H1 (cell line): ENCODE results near the gene CUX1. TPM values are rescaled to one million over a fixed set of nuclear protein-coding genes. Genes with fewer than 3 reads are reported as not detected.

Experiments
- CTCF ChIA-PET: fragments of 300-600 bp; sonication (Branson Sonifier 250); formaldehyde crosslinking; loops from one replicate; lab custom pipeline; 2021; ENCODE audit not compliant: partially characterized antibody; lab: Charles Lee
- POLR2A ChIA-PET: fragments of 300-600 bp; sonication (Branson Sonifier 250); formaldehyde crosslinking; loops from one replicate; lab custom pipeline; 2021; ENCODE audit warnings: inconsistent platforms; ENCODE audit not compliant: partially characterized antibody; lab: Charles Lee
- DNase-seq, 2 experiments: peaks; one replicate each; pipeline versions ENCODE4 v3.0.0 to v3.0.0-alpha.2; 2010 to 2022; ENCODE audit warnings: low spot score in 2 of 2, low read depth in 1 of 2, mixed read lengths in 1 of 2
- FAIRE-seq: peaks from 2 replicates; lab custom pipeline; 2011; peaks lifted over from hg19 to GRCh38; lab: Jason Lieb, UNC
- H2AFZ ChIP-seq: 2 replicates; pipeline ENCODE4 v1.8.1; 2012; ENCODE audit warnings: low read length, inconsistent platforms
- H2AK5ac ChIP-seq: 2 replicates; pipeline ENCODE4 v1.6.1; 2013; ENCODE audit warnings: low read depth, low read length
- H2BK120ac ChIP-seq: replicated peaks from 2 replicates; pipeline ENCODE3; 2013; ENCODE audit warnings: low read depth, low read length, inconsistent platforms
- H2BK12ac ChIP-seq: 2 replicates; pipeline ENCODE4 v1.6.1; 2013; ENCODE audit warnings: low read depth, low read length
- H2BK15ac ChIP-seq: 2 replicates; pipeline ENCODE4 v1.6.1; 2013; ENCODE audit warnings: low read length
- H2BK20ac ChIP-seq: 2 replicates; pipeline ENCODE4 v1.6.1; 2013; ENCODE audit warnings: low read length
- H2BK5ac ChIP-seq: 2 replicates; pipeline ENCODE4 v1.6.1; 2013; ENCODE audit warnings: low read depth, low read length
- H3K14ac ChIP-seq: 2 replicates; pipeline ENCODE4 v1.6.1; 2013; ENCODE audit warnings: inconsistent platforms; ENCODE audit not compliant: insufficient read length
- H3K18ac ChIP-seq: 2 replicates; pipeline ENCODE4 v1.6.1; 2013; ENCODE audit warnings: low read length; ENCODE audit errors: extremely low read depth
- H3K23ac ChIP-seq: 2 replicates; pipeline ENCODE4 v1.6.1; 2013; ENCODE audit warnings: inconsistent platforms; ENCODE audit not compliant: insufficient read length
- H3K23me2 ChIP-seq: 2 replicates; pipeline ENCODE4 v1.6.1; 2013; ENCODE audit warnings: low read depth, low read length
- H3K27ac ChIP-seq: 2 replicates; pipeline ENCODE4 v1.6.1; 2011; ENCODE audit warnings: low read depth, low read length, inconsistent platforms
- H3K27me3 ChIP-seq, 4 experiments: replicated peaks in 1 of 4; 1 replicate in 1 of 4; 2 replicates in 3 of 4; pipeline versions ENCODE4 v1.6.1 to v1.8.1; 2011 to 2013; ENCODE audit warnings: low read length in 3 of 4, mild to moderate bottlenecking in 3 of 4, inconsistent platforms in 2 of 4, mixed read lengths in 2 of 4, moderate library complexity in 1 of 4; ENCODE audit not compliant: control insufficient read depth in 3 of 4, insufficient read depth in 3 of 4; ENCODE audit errors: extremely low read depth in 1 of 4
- H3K36me3 ChIP-seq, 4 experiments: 2 replicates each; pipeline versions ENCODE4 v1.6.1 to v1.8.1; 2011 to 2013; ENCODE audit warnings: mild to moderate bottlenecking in 4 of 4, low read length in 3 of 4, moderate library complexity in 2 of 4, control low read depth in 1 of 4, inconsistent platforms in 1 of 4; ENCODE audit not compliant: insufficient read depth in 4 of 4, control insufficient read depth in 2 of 4
- H3K4ac ChIP-seq: replicated peaks from 2 replicates; pipeline ENCODE3; 2013; ENCODE audit warnings: low read length, low read depth, mixed read lengths, inconsistent platforms; ENCODE audit not compliant: insufficient read length
- H3K4me1 ChIP-seq, 4 experiments: replicated peaks in 1 of 4; 1 replicate in 1 of 4; 2 replicates in 3 of 4; pipeline versions ENCODE4 v1.6.1 to v1.8.1; 2011 to 2013; ENCODE audit warnings: low read length in 3 of 4, inconsistent platforms in 2 of 4, mixed read lengths in 1 of 4; ENCODE audit not compliant: insufficient read depth in 4 of 4, control insufficient read depth in 3 of 4
- H3K4me2 ChIP-seq, 2 experiments: 2 replicates each; pipeline versions ENCODE4 v1.6.1 to v1.8.1; 2011 to 2013; ENCODE audit warnings: low read depth in 2 of 2, low read length in 2 of 2, control low read depth in 1 of 2, inconsistent platforms in 1 of 2, mild to moderate bottlenecking in 1 of 2; ENCODE audit not compliant: insufficient read depth in 1 of 2
- H3K4me3 ChIP-seq, 4 experiments: fragments of 200-600, 300-600 bp in 1 of 4; sonication (generic), shearing (Covaris generic), sonication (Bioruptor Twin) in 1 of 4; 2 replicates each; pipeline versions ENCODE4 v1.5.1 to v1.8.1; 2011 to 2016; ENCODE audit warnings: low read length in 4 of 4, low read depth in 3 of 4, control low read depth in 2 of 4, inconsistent platforms in 2 of 4, mild to moderate bottlenecking in 2 of 4, mixed read lengths in 1 of 4, moderate library complexity in 1 of 4; ENCODE audit not compliant: insufficient read depth in 2 of 4; ENCODE audit errors: extremely low read depth in 1 of 4
- H3K56ac ChIP-seq: replicated peaks from 2 replicates; pipeline ENCODE3; 2013; ENCODE audit warnings: low read depth, mild to moderate bottlenecking, mixed read lengths, low read length, inconsistent platforms; ENCODE audit not compliant: insufficient read length
- H3K79me1 ChIP-seq: 2 replicates; pipeline ENCODE4 v1.6.1; 2013; ENCODE audit warnings: low read depth, low read length, control low read depth
- H3K79me2 ChIP-seq, 2 experiments: 2 replicates each; pipeline versions ENCODE4 v1.6.1 to v1.8.1; 2012 to 2013; ENCODE audit warnings: low read length in 2 of 2, mild to moderate bottlenecking in 2 of 2, inconsistent platforms in 1 of 2; ENCODE audit not compliant: insufficient read depth in 2 of 2, control insufficient read depth in 1 of 2
- H3K9ac ChIP-seq, 4 experiments: replicated peaks in 1 of 4; 1 replicate in 1 of 4; 2 replicates in 3 of 4; pipeline versions ENCODE4 v1.6.1 to v1.8.1; 2011 to 2013; ENCODE audit warnings: low read depth in 3 of 4, low read length in 3 of 4, control low read depth in 2 of 4, mild to moderate bottlenecking in 2 of 4, moderate library complexity in 2 of 4, inconsistent platforms in 1 of 4; ENCODE audit errors: extremely low read depth in 1 of 4
- H3K9me3 ChIP-seq, 2 experiments: 2 replicates each; pipeline versions ENCODE4 v1.6.1 to v1.8.1; 2012 to 2013; ENCODE audit warnings: mild to moderate bottlenecking in 2 of 2, moderate library complexity in 2 of 2, control low read depth in 1 of 2, inconsistent platforms in 1 of 2, low read depth in 1 of 2, low read length in 1 of 2, mixed read lengths in 1 of 2; ENCODE audit not compliant: insufficient read depth in 2 of 2
- H4K20me1 ChIP-seq, 2 experiments: replicated peaks in 1 of 2; 2 replicates each; pipeline versions ENCODE3 to v1.8.1; 2011 to 2013; ENCODE audit warnings: inconsistent platforms in 2 of 2, low read length in 2 of 2, mild to moderate bottlenecking in 1 of 2; ENCODE audit not compliant: insufficient read depth in 2 of 2, control insufficient read depth in 1 of 2
- H4K5ac ChIP-seq: 2 replicates; pipeline ENCODE4 v1.6.1; 2013; ENCODE audit warnings: low read length, low read depth, mixed read lengths, inconsistent platforms; ENCODE audit not compliant: insufficient read length
- H4K8ac ChIP-seq: 2 replicates; pipeline ENCODE4 v1.8.0; 2013; ENCODE audit warnings: mild to moderate bottlenecking, moderate library complexity, low read length, inconsistent platforms; ENCODE audit not compliant: insufficient read depth; ENCODE audit errors: extremely low read depth
- H4K91ac ChIP-seq: replicated peaks from 2 replicates; pipeline ENCODE3; 2013; ENCODE audit warnings: low read length, mixed read lengths, inconsistent platforms; ENCODE audit not compliant: insufficient read length
- CBX8 ChIP-seq: fragments of 300-800, 300-1000 bp; sonication (generic); IDR thresholded peaks from 2 replicates; pipeline ENCODE4 v1.7.1; 2016; ENCODE audit warnings: low read depth, low read length, borderline replicate concordance
- E2F6 ChIP-seq: IDR thresholded peaks from 2 replicates; pipeline ENCODE4 v1.6.1; 2012; ENCODE audit warnings: inconsistent platforms
- EGR1 ChIP-seq: IDR thresholded peaks from 2 replicates; pipeline ENCODE4 v1.6.1; 2011; ENCODE audit warnings: low read depth, low read length, borderline replicate concordance
- KDM1A ChIP-seq: fragments of 200-600, 300-600 bp; sonication (generic); IDR thresholded peaks from 2 replicates; pipeline ENCODE4 v1.7.1; 2016; ENCODE audit warnings: mild to moderate bottlenecking, low read length, borderline replicate concordance
- KDM5A ChIP-seq: fragments of 200-600 bp; IDR thresholded peaks from 2 replicates; pipeline ENCODE4 v1.7.1; 2012; ENCODE audit warnings: mild to moderate bottlenecking, low read length, inconsistent platforms, mixed read lengths
- POLR2AphosphoS5 ChIP-seq: IDR thresholded peaks from 2 replicates; pipeline ENCODE4 v1.6.1; 2011; ENCODE audit warnings: low read depth, low read length
- POU5F1 ChIP-seq: IDR thresholded peaks from 2 replicates; pipeline ENCODE4 v1.6.1; 2011; ENCODE audit warnings: low read depth, mild to moderate bottlenecking, low read length, moderate library complexity
- RNF2 ChIP-seq: fragments of 200-900, 300-1000 bp; sonication (generic); IDR thresholded peaks from 2 replicates; pipeline ENCODE4 v1.7.1; 2016; ENCODE audit warnings: borderline replicate concordance, low read depth, mild to moderate bottlenecking, antibody characterized with exemption, low read length; ENCODE audit not compliant: poor library complexity, severe bottlenecking; ENCODE audit errors: missing control alignments
- SIN3A ChIP-seq, 2 experiments: IDR thresholded peaks in 1 of 2; conservative IDR thresholded peaks in 1 of 2; 2 replicates each; pipeline ENCODE4 v1.6.1; 2011 to 2012; ENCODE audit warnings: low read length in 2 of 2, improper control_type of control experiment in 1 of 2, low read depth in 1 of 2, mild to moderate bottlenecking in 1 of 2
- SIRT6 ChIP-seq: IDR thresholded peaks from one replicate; pipeline ENCODE4 v1.7.1; 2012; ENCODE audit warnings: low read length, inconsistent platforms
- SUZ12 ChIP-seq: fragments of 200-600 bp; sonication (generic); IDR thresholded peaks from 2 replicates; pipeline ENCODE4 v1.6.1; 2012; ENCODE audit warnings: mild to moderate bottlenecking, inconsistent platforms, low read length, moderate library complexity, mixed read lengths
- TAF1 ChIP-seq: IDR thresholded peaks from 2 replicates; pipeline ENCODE4 v1.6.1; 2011; ENCODE audit warnings: mild to moderate bottlenecking, low read depth, low read length
- WGBS, 2 experiments: shearing (Covaris generic) in 1 of 2; methylation state at CpG; one replicate each; pipeline versions ENCODE4 v1.1.6 to v1.1.7; 2013 to 2015; ENCODE audit warnings: low lambda C conversion rate in 2 of 2, mixed read lengths in 2 of 2, inconsistent platforms in 1 of 2, low coverage in 1 of 2, missing lambda C conversion rate in 1 of 2; ENCODE audit not compliant: insufficient replicate concordance in 2 of 2, insufficient coverage in 1 of 2, insufficient read length in 1 of 2; ENCODE audit errors: extremely low coverage in 1 of 2, missing lambda C conversion rate in 1 of 2; 5-methylcytosine and 5-hydroxymethylcytosine counted together
- polyA plus RNA-seq, 7 experiments: library from polyadenylated mRNA; depleted of rRNA in 3 of 7; stranded (reverse) in 5 of 7; unstranded in 2 of 7; fragments of >200 nt in 5 of 7; fragments of 200-250 nt in 2 of 7; gene quantifications; 1 replicate in 5 of 7; 2 replicates in 1 of 7; 4 replicates in 1 of 7; pipeline versions ENCODE4 v1.2.1 to v1.2.3, GENCODE V29; 2011 to 2013; ENCODE audit warnings: missing spikeins in 2 of 7, mixed read lengths in 2 of 7
- total RNA-seq: library from RNA; stranded (reverse); fragmentation: NEBNext Ultra II Directional; extraction: Animal tissue kit (Norgen Biotek cat#: 25700); gene quantifications from 2 replicates; pipeline ENCODE4 v1.2.1, GENCODE V29; 2021

CUX1 gene
- total and polyA plus RNA-seq, 2 of the 8 experiments (the other 6 are each of a cell fraction or from before 2014, with no cell fraction given): 21.6 to 65.9 TPM

- H2BK15ac ChIP-seq: no peak overlapping the region
- H2AK5ac ChIP-seq: no peak overlapping the region
- H3K14ac ChIP-seq: no peak overlapping the region
- H4K8ac ChIP-seq: no peak overlapping the region
- no peak overlapping the region for H3K4me3 ChIP-seq
- CTCF ChIA-PET: interaction anchor here (0.6 to 1.7 kb wide), 4 partner anchors 10 to 238 kb away, joined by 3 to 4 read pairs (median 3); no protein-coding TSS in a partner anchor
- no peak overlapping the region for H2BK20ac ChIP-seq
- H4K20me1 ChIP-seq: peaks cover 0 to 2% of the 10 kb centered on the region in 2 experiments
- H2BK5ac ChIP-seq: no peak overlapping the region
- no peak overlapping the region for H4K5ac ChIP-seq
- WGBS, 2 experiments: 89% methylated on average over 4 of the region's 4 CpGs; no CpG with 5 or more reads in 1 of the 2 experiments
- TF ChIP-seq POLR2AphosphoS5: no peak
- no peak for TF ChIP-seq SUZ12
- TF ChIP-seq E2F6: no peak
- TF ChIP-seq TAF1: no peak
- TF ChIP-seq SIN3A (conservative IDR thresholded peaks at IDR 0.05 in 1 of 2, IDR thresholded peaks at IDR 0.05 in 1 of 2; ENCODE audit: low read depth in 1 of 2, low read length in 2 of 2): no peak
- TF ChIP-seq POU5F1: no peak
- no peak for TF ChIP-seq KDM1A
- no peak for TF ChIP-seq RNF2
- no peak for TF ChIP-seq SIRT6
- TF ChIP-seq EGR1: no peak
- no peak for TF ChIP-seq CBX8
- no peak for TF ChIP-seq KDM5A
- POLR2A ChIA-PET: interaction anchor here (1.1 to 1.2 kb wide), 2 partner anchors 19 to 48 kb away, joined by 3 read pairs; no protein-coding TSS in a partner anchor
- DNase-seq (no peak), FAIRE-seq (no peak)
- no peak overlapping the region for H3K4me2 ChIP-seq
- H3K9ac ChIP-seq: no peak overlapping the region
- H2BK12ac ChIP-seq: no peak overlapping the region
- no peak overlapping the region for H3K56ac ChIP-seq
- H3K23me2 ChIP-seq: no peaks in the 10 kb centered on the region
- H3K23ac ChIP-seq: no peak overlapping the region
- H3K79me2 ChIP-seq: peaks cover 0 to 89% of the 10 kb centered on the region in 2 experiments; a peak in 2 of 4 replicates
- H3K4me1 ChIP-seq: peaks cover 0 to 10% (median 5%) of the 10 kb centered on the region in 4 experiments; a peak in 6 of 7 replicates
- peaks cover 0 to 4% of the 10 kb centered on the region in 2 experiments; a peak in 1 of 4 replicates for H3K9me3 ChIP-seq
- no peak overlapping the region for H2AFZ ChIP-seq
- no peaks in the 10 kb centered on the region for H3K27me3 ChIP-seq
- H3K18ac ChIP-seq: no peak overlapping the region
- H3K79me1 ChIP-seq: peaks cover 5% of the 10 kb centered on the region
- no peak overlapping the region for H3K27ac ChIP-seq
- no peak overlapping the region for H4K91ac ChIP-seq
- H3K4ac ChIP-seq: no peak overlapping the region
- no peak overlapping the region for H2BK120ac ChIP-seq
- H3K36me3 ChIP-seq: no peaks in the 10 kb centered on the region
Observed at GRCh38 chr7:101929256-101929655, 111.8 kb downstream of the CUX1 start.
